ENCODE data around the gene CISD3. TPM values are rescaled to one million over a fixed set of nuclear protein-coding genes. Genes with fewer than 3 reads are reported as not detected.
A peak's percentile ranks its signal among the peaks of the same experiment; 100 is the strongest.

Gene CISD3
- total and polyA plus RNA-seq, 2 experiments from 2014 or later, result 7.2 to 44.6 TPM

DNA sequence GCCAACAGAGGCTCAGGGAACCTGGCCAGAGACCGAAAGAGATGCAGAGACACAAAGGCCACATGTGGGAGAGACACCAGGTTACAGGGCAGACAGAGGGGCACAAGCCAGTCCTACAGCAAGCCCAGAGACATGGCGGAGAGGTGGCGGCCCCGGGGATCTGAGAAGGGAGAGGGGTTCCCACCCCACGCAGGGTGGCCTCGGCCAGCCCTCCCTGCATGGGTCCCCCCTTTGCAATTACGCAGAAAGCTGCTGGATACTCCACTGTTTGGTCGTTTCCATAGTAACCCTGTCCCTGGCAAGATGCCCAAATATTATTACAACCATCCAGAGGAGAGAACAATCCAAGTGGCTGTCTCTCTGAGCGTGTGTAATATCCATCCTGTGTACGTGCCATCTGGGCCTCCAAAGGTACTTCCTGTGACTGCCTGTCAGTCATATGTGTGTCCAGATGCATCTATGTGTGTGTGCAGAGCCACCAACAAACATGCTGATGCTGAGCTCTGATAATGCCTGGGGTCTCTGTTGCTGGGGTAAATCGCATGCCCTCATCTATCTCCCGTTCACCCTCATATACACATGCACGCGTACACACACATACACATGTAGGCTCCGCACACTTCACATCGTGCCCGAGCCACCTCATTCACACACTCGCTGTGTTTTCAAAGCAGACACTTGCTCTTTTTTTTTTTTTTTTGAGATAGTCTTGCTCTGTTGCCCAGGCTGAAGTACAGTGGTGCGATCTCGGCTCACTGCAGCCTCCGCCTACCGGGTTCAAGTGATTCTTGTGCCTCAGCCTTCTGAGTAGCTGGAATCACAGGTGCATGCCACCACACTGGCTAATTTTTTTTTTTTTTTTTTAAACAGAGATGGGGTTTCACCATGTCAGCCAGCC lies 12.5 kb downstream of the CISD3 start:
- Histone ChIP-seq H3K9me3 (ENCODE audit: low read depth) (no peaks in the 10 kb centered on the region), H3K4me3 (no peak overlapping the region), H3K27me3 (replicated peaks; ENCODE audit: insufficient read depth) (no peaks in the 10 kb centered on the region), H4K20me1 (ENCODE audit: insufficient read depth) (no peaks in the 10 kb centered on the region), H3F3A (ENCODE audit: insufficient read depth) (peaks cover 13% of the 10 kb centered on the region; the same call in 1 of the 2 replicates), H3K27ac (peak overlapping the region; percentile 79), H3K4me1 (ENCODE audit: insufficient read depth) (peaks cover 20% of the 10 kb centered on the region), H3K36me3 (ENCODE audit: low read depth) (no peaks in the 10 kb centered on the region), H3K4me2 (ENCODE audit: unreplicated experiment) (no peak overlapping the region), H3K9ac (peak overlapping the region; percentile 68), H3K9me2 (ENCODE audit: insufficient read depth) (no peaks in the 10 kb centered on the region), H3K79me2 (ENCODE audit: insufficient read depth) (peaks cover 93% of the 10 kb centered on the region), H2AFZ (no peak overlapping the region)
- TF ChIP-seq EZH2 (IDR thresholded peaks at IDR 0.05; ENCODE audit: insufficient read depth, poor library complexity, severe bottlenecking) (no peak), EZH2phosphoT487 (IDR thresholded peaks at IDR 0.05; ENCODE audit: insufficient read depth, low read depth) (no peak)
- in situ Hi-C loops (cut with MboI), result no loop called here
- DNase-seq, result peak; percentile 77
- WGBS, 2 experiments (ENCODE audit: low coverage in 1 of 2, low lambda C conversion rate in 2 of 2, missing lambda C conversion rate in 2 of 2), result 37 to 41% methylated on average over 20 to 22 of the region's 22 CpGs

- Histone ChIP-seq H3K4me3 (no peak overlapping the region), H3K9me2 (ENCODE audit: insufficient read depth) (no peaks in the 10 kb centered on the region), H3K36me3 (ENCODE audit: low read depth) (no peaks in the 10 kb centered on the region), H3K4me2 (ENCODE audit: unreplicated experiment) (no peak overlapping the region), H3K27ac (no peak overlapping the region), H3K4me1 (ENCODE audit: insufficient read depth) (peaks cover 20% of the 10 kb centered on the region), H3K27me3 (replicated peaks; ENCODE audit: insufficient read depth) (no peaks in the 10 kb centered on the region), H3K9me3 (ENCODE audit: low read depth) (no peaks in the 10 kb centered on the region), H3F3A (ENCODE audit: insufficient read depth) (peaks cover 13% of the 10 kb centered on the region; the same call in 1 of the 2 replicates), H4K20me1 (ENCODE audit: insufficient read depth) (no peaks in the 10 kb centered on the region), H2AFZ (no peak overlapping the region), H3K79me2 (ENCODE audit: insufficient read depth) (peaks cover 89% of the 10 kb centered on the region), H3K9ac (no peak overlapping the region)
- no peak for TF ChIP-seq EZH2phosphoT487 (IDR thresholded peaks at IDR 0.05; ENCODE audit: insufficient read depth, low read depth)
- no peak for TF ChIP-seq EZH2 (IDR thresholded peaks at IDR 0.05; ENCODE audit: insufficient read depth, poor library complexity, severe bottlenecking)
- in situ Hi-C loops (cut with MboI), result no loop called here
- 90 to 93% methylated on average over 4 of the region's 4 CpGs for WGBS, 2 experiments (ENCODE audit: low coverage in 1 of 2, low lambda C conversion rate in 2 of 2, missing lambda C conversion rate in 2 of 2)
- DNase-seq, result no peak
Measured at GRCh38 chr17:38743556-38744171, 13.5 kb downstream of the CISD3 start.

DNA sequence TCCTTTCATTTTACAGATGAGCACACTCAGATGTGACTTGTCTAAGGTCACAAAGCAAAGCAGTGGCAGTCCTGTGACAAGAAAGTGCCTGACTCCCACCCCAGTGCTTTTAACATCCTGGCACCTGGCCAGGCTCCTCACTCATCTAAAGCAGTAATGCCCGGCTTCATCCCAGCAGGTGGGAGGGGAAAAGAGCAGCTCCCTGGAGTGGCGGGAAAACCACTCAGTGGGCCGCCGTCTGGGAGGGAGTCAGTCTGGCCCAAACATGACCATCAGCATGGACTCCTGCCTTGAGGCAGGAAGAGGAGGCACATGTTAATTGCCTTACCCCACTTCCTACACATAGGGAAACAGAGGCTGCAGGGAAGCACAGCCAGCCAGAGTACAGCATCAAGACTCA lies 15.4 kb downstream of the CISD3 start:
- Histone ChIP-seq H3K79me2 (ENCODE audit: insufficient read depth) (peaks cover 75% of the 10 kb centered on the region), H3K9ac (no peak overlapping the region), H3K27ac (no peak overlapping the region), H2AFZ (no peak overlapping the region), H3K27me3 (replicated peaks; ENCODE audit: insufficient read depth) (no peaks in the 10 kb centered on the region), H3F3A (ENCODE audit: insufficient read depth) (peaks cover 13% of the 10 kb centered on the region; the same call in 1 of the 2 replicates), H3K9me3 (ENCODE audit: low read depth) (no peaks in the 10 kb centered on the region), H3K4me2 (ENCODE audit: unreplicated experiment) (no peak overlapping the region), H3K36me3 (ENCODE audit: low read depth) (no peaks in the 10 kb centered on the region), H4K20me1 (ENCODE audit: insufficient read depth) (no peaks in the 10 kb centered on the region), H3K9me2 (ENCODE audit: insufficient read depth) (no peaks in the 10 kb centered on the region), H3K4me3 (no peak overlapping the region), H3K4me1 (ENCODE audit: insufficient read depth) (peaks cover 22% of the 10 kb centered on the region)
- peak; percentile 36 for DNase-seq
- in situ Hi-C loops (cut with MboI), result no loop called here
- TF ChIP-seq EZH2 (IDR thresholded peaks at IDR 0.05; ENCODE audit: insufficient read depth, poor library complexity, severe bottlenecking) (no peak), EZH2phosphoT487 (IDR thresholded peaks at IDR 0.05; ENCODE audit: insufficient read depth, low read depth) (no peak)
- 63 to 64% methylated on average over 4 of the region's 4 CpGs for WGBS, 2 experiments (ENCODE audit: low coverage in 1 of 2, low lambda C conversion rate in 2 of 2, missing lambda C conversion rate in 2 of 2)

GRCh38 chr17:38746004-38746848 lies 16.1 kb downstream of the CISD3 start:
- WGBS, 2 experiments (ENCODE audit: low coverage in 1 of 2, low lambda C conversion rate in 2 of 2, missing lambda C conversion rate in 2 of 2), result 58 to 69% methylated on average over 8 of the region's 8 CpGs
- no peaks in the 10 kb centered on the region for H4K20me1 ChIP-seq (ENCODE audit: insufficient read depth)
- no peaks in the 10 kb centered on the region for H3K27me3 ChIP-seq (replicated peaks; ENCODE audit: insufficient read depth)
- peak overlapping the region; percentile 81 for H3K9ac ChIP-seq
- TF ChIP-seq EZH2 (IDR thresholded peaks at IDR 0.05; ENCODE audit: insufficient read depth, poor library complexity, severe bottlenecking) (no peak), EZH2phosphoT487 (IDR thresholded peaks at IDR 0.05; ENCODE audit: insufficient read depth, low read depth) (no peak)
- H3K36me3 ChIP-seq (ENCODE audit: low read depth), result no peaks in the 10 kb centered on the region
- H3K4me1 ChIP-seq (ENCODE audit: insufficient read depth), result peaks cover 24% of the 10 kb centered on the region
- H3K4me2 ChIP-seq (ENCODE audit: unreplicated experiment), result peak overlapping the region; percentile 85
- in situ Hi-C loops (cut with MboI), result no loop called here
- no peaks in the 10 kb centered on the region for H3K9me2 ChIP-seq (ENCODE audit: insufficient read depth)
- no peaks in the 10 kb centered on the region for H3K9me3 ChIP-seq (ENCODE audit: low read depth)
- no peak overlapping the region for H2AFZ ChIP-seq
- H3K27ac ChIP-seq, result no peak overlapping the region
- DNase-seq, result no peak
- peaks cover 11% of the 10 kb centered on the region; the same call in 1 of the 2 replicates for H3F3A ChIP-seq (ENCODE audit: insufficient read depth)
- H3K4me3 ChIP-seq, result peak overlapping the region; percentile 88
- peaks cover 68% of the 10 kb centered on the region for H3K79me2 ChIP-seq (ENCODE audit: insufficient read depth)

Data from GM23248 (cell line).